Measurements from ENCODE around the gene CACNA1G. TPM values are rescaled to one million over a fixed set of nuclear protein-coding genes. Genes with fewer than 3 reads are reported as not detected.

The CACNA1G gene
- total RNA-seq, 4 donors from 2014 or later, result 0.11 to 0.38 (median 0.13) TPM; not detected in 1

- Histone ChIP-seq H3K4me3 (no peak overlapping the region), H3K36me3 (no peaks in the 10 kb centered on the region), H3K27me3 (no peaks in the 10 kb centered on the region), H3K27ac (no peak overlapping the region), H3K9me3 (no peaks in the 10 kb centered on the region), H3K4me1 (peaks cover 0 to 4% (median 0%) of the 10 kb centered on the region in 3 donors)
- no peak for DNase-seq
- WGBS, 2 donors, result 72 to 82% methylated on average over 5 to 7 of the region's 7 CpGs
- no peak for TF ChIP-seq POLR2A (IDR thresholded peaks at IDR 0.05)
- TF ChIP-seq CTCF (IDR thresholded peaks at IDR 0.05), result no peak
- intact Hi-C loops (cut with DNase I), result no loop called here
Measured at GRCh38 chr17:50649042-50649908, 88.8 kb downstream of the CACNA1G start.

- Histone ChIP-seq H3K4me3 (no peak overlapping the region), H3K9me3 (no peaks in the 10 kb centered on the region), H3K36me3 (no peaks in the 10 kb centered on the region), H3K4me1 (peaks cover 0 to 4% (median 0%) of the 10 kb centered on the region in 3 donors), H3K27me3 (no peaks in the 10 kb centered on the region), H3K27ac (no peak overlapping the region)
- WGBS, 2 donors, result 90 to 98% methylated on average over 2 of the region's 2 CpGs
- no peak for TF ChIP-seq CTCF (IDR thresholded peaks at IDR 0.05)
- TF ChIP-seq POLR2A (IDR thresholded peaks at IDR 0.05), result no peak
- no peak for DNase-seq
- intact Hi-C loops (cut with DNase I), result no loop called here
Measured at GRCh38 chr17:50651661-50652060, 91.1 kb downstream of the CACNA1G start.

- intact Hi-C loops (cut with DNase I), result no loop called here
- no peaks in the 10 kb centered on the region for H3K9me3 ChIP-seq
- peaks cover 0 to 19% (median 5%) of the 10 kb centered on the region in 3 donors for H3K4me1 ChIP-seq
- WGBS, 2 donors, result 77 to 89% methylated on average over 3 of the region's 3 CpGs
- H3K27ac ChIP-seq, result no peak overlapping the region
- no peaks in the 10 kb centered on the region for H3K27me3 ChIP-seq
- H3K4me3 ChIP-seq, result no peak overlapping the region
- no peak for TF ChIP-seq POLR2A (IDR thresholded peaks at IDR 0.05)
- TF ChIP-seq CTCF (IDR thresholded peaks at IDR 0.05), result no peak
- no peaks in the 10 kb centered on the region for H3K36me3 ChIP-seq
- DNase-seq, result no peak
Measured at GRCh38 chr17:50653738-50654137, 93.2 kb downstream of the CACNA1G start.

- H3K27me3 ChIP-seq, result no peaks in the 10 kb centered on the region
- TF ChIP-seq POLR2A (IDR thresholded peaks at IDR 0.05) (no peak), CTCF (IDR thresholded peaks at IDR 0.05) (no peak)
- H3K9me3 ChIP-seq, result no peaks in the 10 kb centered on the region
- peaks cover 17 to 43% (median 25%) of the 10 kb centered on the region in 3 donors for H3K4me1 ChIP-seq
- no peak overlapping the region for H3K27ac ChIP-seq
- WGBS, 2 donors, result 100% methylated on average over 5 of the region's 5 CpGs; no CpG with 5 or more reads in 1 of the 2 donors
- H3K4me3 ChIP-seq, result no peak overlapping the region
- intact Hi-C loops (cut with DNase I), result no loop called here
- no peak for DNase-seq
- no peaks in the 10 kb centered on the region for H3K36me3 ChIP-seq
Measured at GRCh38 chr17:50656509-50656908, 96.0 kb downstream of the CACNA1G start.

GRCh38 chr17:50657054-50657453, 96.5 kb downstream of the CACNA1G start:
- DNase-seq, result no peak

More at GRCh38 chr17:50657054-50657453, 96.5 kb downstream of the CACNA1G start:
- no peak for TF ChIP-seq POLR2A (IDR thresholded peaks at IDR 0.05)
- no peak for TF ChIP-seq CTCF (IDR thresholded peaks at IDR 0.05)
- Histone ChIP-seq H3K4me1 (peaks cover 21 to 49% (median 30%) of the 10 kb centered on the region in 3 donors), H3K36me3 (no peaks in the 10 kb centered on the region), H3K27ac (no peak overlapping the region), H3K9me3 (no peaks in the 10 kb centered on the region), H3K4me3 (no peak overlapping the region), H3K27me3 (no peaks in the 10 kb centered on the region)
- 92 to 93% methylated on average over 3 to 6 of the region's 7 CpGs for WGBS, 2 donors
- intact Hi-C loops (cut with DNase I), result no loop called here

All from esophagus squamous epithelium (tissue), 5 donors.